HL-60 (cell line): Measurements from ENCODE around the gene RIMS3.
A peak's percentile ranks its signal among the peaks of the same experiment; 100 is the strongest.

Experiments used
- DNase-seq, 2 experiments: peaks; one replicate each; pipeline ENCODE4 v3.0.0-alpha.2; 2010 to 2020; ENCODE audit warnings: low read depth in 1 of 2, low spot score in 1 of 2
- H3K27ac ChIP-seq: fragments of 250-450 bp; sonication (Bioruptor Pico); replicated peaks from 2 replicates; pipeline ENCODE4 v1.5.1; 2020; ENCODE audit warnings: mild to moderate bottlenecking, moderate library complexity
- H3K27me3 ChIP-seq: fragments of 250-450 bp; sonication (Bioruptor Pico); 2 replicates; pipeline ENCODE4 v1.5.1; 2021; ENCODE audit warnings: mild to moderate bottlenecking, moderate library complexity; ENCODE audit not compliant: insufficient read depth, poor library complexity, severe bottlenecking
- H3K4me3 ChIP-seq: replicated peaks from 2 replicates; pipeline ENCODE4 v1.5.1; 2011; ENCODE audit warnings: mild to moderate bottlenecking, control low read depth, low read length; ENCODE audit not compliant: insufficient read depth
- CTCF ChIP-seq: IDR thresholded peaks from one replicate; pipeline ENCODE4 v1.5.1; 2011; ENCODE audit warnings: low read length, control low read depth, inconsistent platforms; ENCODE audit not compliant: insufficient read depth
- GABPA ChIP-seq: IDR thresholded peaks from 2 replicates; pipeline ENCODE4 v1.6.1; 2012; ENCODE audit warnings: low read depth
- POLR2AphosphoS5 ChIP-seq: IDR thresholded peaks from 2 replicates; pipeline ENCODE4 v1.6.1; 2012; ENCODE audit warnings: low read depth
- SPI1 ChIP-seq: IDR thresholded peaks from 2 replicates; pipeline ENCODE4 v1.6.1; 2012; ENCODE audit warnings: low read depth, mild to moderate bottlenecking, borderline replicate concordance
- TF ChIP-seq, protein P1 (sequence below): IDR thresholded peaks from 2 replicates; pipeline ENCODE4 v1.6.1; 2012; ENCODE audit warnings: low read depth; ENCODE audit not compliant: insufficient replicate concordance

The RIMS3 gene

GRCh38 chr1:40691538-40692428 lies 26.3 kb upstream of the RIMS3 start, which contains the start of gene NFYC:
TSS of gene NFYC (plus strand) at chr1:40691704. CDS start at chr1:40738844, 47,140 bp downstream.
- Histone ChIP-seq H3K27ac (peak within 1 kb of the TSS; percentile 99), H3K4me3 (peak within 1 kb of the TSS; percentile 85), H3K27me3 (no peaks in the 10 kb centered on the region)
- TF ChIP-seq SPI1: peak; percentile 95
- peak; percentile 90 for TF ChIP-seq POLR2AphosphoS5
- no peak for TF ChIP-seq CTCF
- 0 out of 2 replicates have a peak, but pooled peaks have one; percentile 8 for TF ChIP-seq GABPA
- TF ChIP-seq, protein P1, sequence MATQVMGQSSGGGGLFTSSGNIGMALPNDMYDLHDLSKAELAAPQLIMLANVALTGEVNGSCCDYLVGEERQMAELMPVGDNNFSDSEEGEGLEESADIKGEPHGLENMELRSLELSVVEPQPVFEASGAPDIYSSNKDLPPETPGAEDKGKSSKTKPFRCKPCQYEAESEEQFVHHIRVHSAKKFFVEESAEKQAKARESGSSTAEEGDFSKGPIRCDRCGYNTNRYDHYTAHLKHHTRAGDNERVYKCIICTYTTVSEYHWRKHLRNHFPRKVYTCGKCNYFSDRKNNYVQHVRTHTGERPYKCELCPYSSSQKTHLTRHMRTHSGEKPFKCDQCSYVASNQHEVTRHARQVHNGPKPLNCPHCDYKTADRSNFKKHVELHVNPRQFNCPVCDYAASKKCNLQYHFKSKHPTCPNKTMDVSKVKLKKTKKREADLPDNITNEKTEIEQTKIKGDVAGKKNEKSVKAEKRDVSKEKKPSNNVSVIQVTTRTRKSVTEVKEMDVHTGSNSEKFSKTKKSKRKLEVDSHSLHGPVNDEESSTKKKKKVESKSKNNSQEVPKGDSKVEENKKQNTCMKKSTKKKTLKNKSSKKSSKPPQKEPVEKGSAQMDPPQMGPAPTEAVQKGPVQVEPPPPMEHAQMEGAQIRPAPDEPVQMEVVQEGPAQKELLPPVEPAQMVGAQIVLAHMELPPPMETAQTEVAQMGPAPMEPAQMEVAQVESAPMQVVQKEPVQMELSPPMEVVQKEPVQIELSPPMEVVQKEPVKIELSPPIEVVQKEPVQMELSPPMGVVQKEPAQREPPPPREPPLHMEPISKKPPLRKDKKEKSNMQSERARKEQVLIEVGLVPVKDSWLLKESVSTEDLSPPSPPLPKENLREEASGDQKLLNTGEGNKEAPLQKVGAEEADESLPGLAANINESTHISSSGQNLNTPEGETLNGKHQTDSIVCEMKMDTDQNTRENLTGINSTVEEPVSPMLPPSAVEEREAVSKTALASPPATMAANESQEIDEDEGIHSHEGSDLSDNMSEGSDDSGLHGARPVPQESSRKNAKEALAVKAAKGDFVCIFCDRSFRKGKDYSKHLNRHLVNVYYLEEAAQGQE: peak; percentile 75
- peak; percentile 94 to 99 for DNase-seq

DNA sequence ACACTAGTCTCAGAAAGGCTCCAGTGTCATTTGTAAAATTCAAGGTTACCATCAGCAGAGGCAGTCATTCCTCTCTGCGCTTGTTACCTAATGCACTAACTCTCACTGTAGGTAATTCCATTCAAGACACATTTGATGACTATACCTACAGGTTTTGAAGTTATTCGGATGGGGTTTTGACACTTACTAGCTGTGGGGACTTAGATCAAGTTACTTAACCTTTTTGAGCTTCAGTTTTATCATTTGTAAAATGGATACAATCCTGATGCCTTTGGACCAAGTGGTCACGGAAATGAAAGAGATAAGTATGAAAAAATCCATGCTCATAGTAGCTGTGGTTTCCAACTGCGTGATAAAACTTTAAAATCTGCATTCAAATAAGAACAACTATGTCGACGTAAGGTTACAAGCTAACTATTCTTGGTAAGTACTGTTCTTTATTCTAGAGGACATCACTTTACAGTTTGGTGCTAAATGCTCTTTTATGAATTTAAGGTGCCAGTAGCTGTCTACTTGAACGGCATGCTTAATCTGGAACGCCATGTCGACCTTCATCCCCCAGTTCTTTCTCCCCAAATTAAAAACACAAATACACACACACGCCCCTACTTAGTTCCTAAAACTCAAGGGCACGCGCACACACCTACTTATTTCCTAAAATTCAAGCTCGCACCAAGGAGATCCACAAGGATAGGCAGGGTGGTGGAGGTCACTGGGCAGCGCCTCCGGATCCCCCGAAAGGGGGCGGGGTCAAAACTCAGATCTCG lies 25.5 kb upstream of the RIMS3 start:
- no peaks in the 10 kb centered on the region for H3K27me3 ChIP-seq
- peak overlapping the region; percentile 99 for H3K27ac ChIP-seq
- peak overlapping the region; percentile 85 for H3K4me3 ChIP-seq
- TF ChIP-seq POLR2AphosphoS5 (no peak), CTCF (no peak), GABPA (no peak), SPI1 (no peak)
- TF ChIP-seq, protein P1: no peak
- DNase-seq: no peak

- no peak for DNase-seq
- no peak overlapping the region for H3K4me3 ChIP-seq
These were observed 24.3 kb upstream of the RIMS3 start for GRCh38 chr1:40689737-40690136.

More at GRCh38 chr1:40689737-40690136, 24.3 kb upstream of the RIMS3 start:
- H3K27ac ChIP-seq: no peak overlapping the region
- no peak for TF ChIP-seq GABPA
- TF ChIP-seq SPI1: no peak
- TF ChIP-seq CTCF: no peak
- TF ChIP-seq, protein P1: no peak
- H3K27me3 ChIP-seq: no peaks in the 10 kb centered on the region
